Stomach (tissue), 9 donors: ENCODE results near the gene ZNF692. TPM values are rescaled to one million over a fixed set of nuclear protein-coding genes. Genes with fewer than 3 reads are reported as not detected.
"Not testable (repeated sequence)": the region's sequence is repeated elsewhere in the genome, so short reads cannot be mapped to it uniquely, and the experiment has no call there.

Experiments used
- DNase-seq, 2 donors: peaks; one replicate each; pipeline versions ENCODE4 v3.0.0 to v3.0.0-alpha.2; 2013 to 2019
- H3K27ac ChIP-seq, 5 donors: fragments of 200-600 bp in 4 of 5; sonication (generic) in 4 of 5; one replicate each; pipeline ENCODE4 v1.5.1; 2013 to 2019; ENCODE audit warnings: mild to moderate bottlenecking in 1 of 5, moderate library complexity in 1 of 5
- H3K27me3 ChIP-seq, 3 donors: fragments of 200-600 bp; sonication (generic); one replicate each; pipeline ENCODE4 v1.5.1; 2017 to 2019; ENCODE audit warnings: mixed run types in 1 of 3
- H3K36me3 ChIP-seq, 4 donors: fragments of 200-600 bp; sonication (generic); 1 replicate in 3 of 4; 2 replicates in 1 of 4; pipeline ENCODE4 v1.5.1; 2016 to 2019
- H3K4me1 ChIP-seq, 4 donors: fragments of 200-600 bp; sonication (generic); one replicate each; pipeline ENCODE4 v1.5.1; 2016 to 2019
- H3K4me3 ChIP-seq, 4 donors: fragments of 200-600 bp; sonication (generic) in 3 of 4; one replicate each; pipeline ENCODE4 v1.5.1; 2016 to 2019; ENCODE audit warnings: mild to moderate bottlenecking in 1 of 4
- H3K9me3 ChIP-seq, 4 donors: fragments of 200-600 bp; sonication (generic); one replicate each; pipeline ENCODE4 v1.5.1; 2016 to 2019
- EP300 ChIP-seq: sonication (generic); formaldehyde crosslinking; IDR thresholded peaks from one replicate; pipeline ENCODE4 v1.6.1; 2017; ENCODE audit warnings: antibody characterized with exemption
- POLR2A ChIP-seq, 4 donors: fragments of 450-650 bp; IDR thresholded peaks; one replicate each; pipeline ENCODE4 v1.6.1; 2016; ENCODE audit warnings: antibody characterized with exemption in 4 of 4, control low read depth in 2 of 4, mild to moderate bottlenecking in 1 of 4, moderate library complexity in 1 of 4
- POLR2AphosphoS5 ChIP-seq, 3 donors: sonication (generic); formaldehyde crosslinking; IDR thresholded peaks; one replicate each; pipeline ENCODE4 v1.6.1; 2016; ENCODE audit warnings: antibody characterized with exemption in 3 of 3
- whole genome bisulfite sequencing, 5 donors: extraction: QIAGEN DNeasy Blood & Tissue Kit in 3 of 5; methylation state at CpG; one replicate each; pipeline versions ENCODE4 v1.1.5 to v1.1.7; 2013 to 2018; 5-methylcytosine and 5-hydroxymethylcytosine counted together
- intact Hi-C: fragments of 100-400 bp; cut with DNase I; formaldehyde crosslinking; loops from one replicate; pipeline ENCODE4 v1.15.1; 2023; ENCODE audit warnings: low total_unique reads
- polyA plus RNA-seq, 3 donors: library from polyadenylated mRNA; stranded (reverse); fragments of 200-250 nt; gene quantifications; one replicate each; pipeline ENCODE4 v1.2.3, GENCODE V29; 2013
- total RNA-seq, 5 donors: library from RNA; depleted of rRNA; stranded (reverse); fragments of >200 nt; gene quantifications; one replicate each; pipeline versions ENCODE4 v1.1.0 to v1.2.3, GENCODE V29; 2014 to 2016
- TF ChIP-seq, protein P1 (sequence below), 7 experiments: fragments of 450-650 bp in 4 of 7; fragments of 200-600 bp in 3 of 7; sonication (generic) in 3 of 7; IDR thresholded peaks; one replicate each; pipeline ENCODE4 v1.5.1; 2016 to 2019; ENCODE audit warnings: antibody characterized with exemption in 7 of 7, control low read depth in 2 of 7, mild to moderate bottlenecking in 1 of 7
- donor health status: healthy with polysubstance abuse.
- donor health status: Bipolar disorder and iron deficiency.
- donor health status: healthy.

Gene ZNF692
- total and polyA plus RNA-seq, 8 donors: 8.4 to 120 (median 76.4) TPM

DNA sequence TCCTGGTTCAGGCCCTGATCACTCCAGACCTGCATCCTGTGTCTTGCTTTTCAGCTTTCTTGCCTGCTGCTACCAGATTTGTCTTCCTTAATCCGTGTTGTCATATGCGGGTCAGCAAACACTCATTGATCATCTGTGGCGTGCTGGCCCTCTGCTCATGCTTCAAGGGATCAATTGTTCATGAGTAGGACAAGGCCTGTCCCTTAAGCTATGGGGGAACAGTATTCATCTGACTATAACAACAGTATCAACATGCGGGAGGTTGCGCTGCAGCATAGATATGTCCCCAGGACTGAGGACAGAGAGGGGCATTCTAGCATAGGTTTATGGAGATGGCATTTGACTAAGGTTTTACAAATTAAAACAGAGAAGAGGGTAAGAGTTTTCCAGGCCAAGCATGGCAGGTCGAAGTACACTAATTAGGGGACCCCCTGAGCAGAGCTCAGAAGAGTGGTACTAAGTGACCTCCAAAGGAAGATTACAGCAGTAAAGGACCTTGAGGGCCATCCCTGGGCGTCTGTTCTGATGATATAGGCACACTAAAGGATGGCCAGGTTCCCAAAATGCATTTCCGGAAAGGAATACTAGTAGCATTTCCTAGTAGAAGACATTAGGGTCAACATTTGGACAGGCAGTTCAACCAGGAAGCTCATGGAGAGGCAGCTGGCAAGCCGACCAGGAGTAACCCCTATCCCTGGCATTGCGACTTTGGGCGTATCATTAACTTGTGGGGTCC lies 21.7 kb downstream of the ZNF692 start:
- Histone ChIP-seq H3K4me3 (peak overlapping the region; percentile 57 to 97 (median 78)), H3K27me3 (peaks cover 0 to 5% (median 0%) of the 10 kb centered on the region in 3 donors), H3K9me3 (no peaks in the 10 kb centered on the region), H3K27ac (peak overlapping the region; percentile 98 to 100 (median 100)), H3K36me3 (peaks cover 0 to 1% (median 0%) of the 10 kb centered on the region in 4 donors), H3K4me1 (peaks cover 26 to 43% (median 35%) of the 10 kb centered on the region in 4 donors)
- 49 to 50% (median 50%) methylated on average over 11 of the region's 11 CpGs for WGBS, 5 donors
- DNase-seq: peak in 1 of 2 donors; percentile 14
- intact Hi-C loops: no loop called here
- TF ChIP-seq, protein P1, sequence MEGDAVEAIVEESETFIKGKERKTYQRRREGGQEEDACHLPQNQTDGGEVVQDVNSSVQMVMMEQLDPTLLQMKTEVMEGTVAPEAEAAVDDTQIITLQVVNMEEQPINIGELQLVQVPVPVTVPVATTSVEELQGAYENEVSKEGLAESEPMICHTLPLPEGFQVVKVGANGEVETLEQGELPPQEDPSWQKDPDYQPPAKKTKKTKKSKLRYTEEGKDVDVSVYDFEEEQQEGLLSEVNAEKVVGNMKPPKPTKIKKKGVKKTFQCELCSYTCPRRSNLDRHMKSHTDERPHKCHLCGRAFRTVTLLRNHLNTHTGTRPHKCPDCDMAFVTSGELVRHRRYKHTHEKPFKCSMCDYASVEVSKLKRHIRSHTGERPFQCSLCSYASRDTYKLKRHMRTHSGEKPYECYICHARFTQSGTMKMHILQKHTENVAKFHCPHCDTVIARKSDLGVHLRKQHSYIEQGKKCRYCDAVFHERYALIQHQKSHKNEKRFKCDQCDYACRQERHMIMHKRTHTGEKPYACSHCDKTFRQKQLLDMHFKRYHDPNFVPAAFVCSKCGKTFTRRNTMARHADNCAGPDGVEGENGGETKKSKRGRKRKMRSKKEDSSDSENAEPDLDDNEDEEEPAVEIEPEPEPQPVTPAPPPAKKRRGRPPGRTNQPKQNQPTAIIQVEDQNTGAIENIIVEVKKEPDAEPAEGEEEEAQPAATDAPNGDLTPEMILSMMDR (IDR thresholded peaks at IDR 0.05): no peak
- TF ChIP-seq POLR2A (IDR thresholded peaks at IDR 0.05) (no peak), POLR2AphosphoS5 (IDR thresholded peaks at IDR 0.05) (no peak), EP300 (no peak)

DNA sequence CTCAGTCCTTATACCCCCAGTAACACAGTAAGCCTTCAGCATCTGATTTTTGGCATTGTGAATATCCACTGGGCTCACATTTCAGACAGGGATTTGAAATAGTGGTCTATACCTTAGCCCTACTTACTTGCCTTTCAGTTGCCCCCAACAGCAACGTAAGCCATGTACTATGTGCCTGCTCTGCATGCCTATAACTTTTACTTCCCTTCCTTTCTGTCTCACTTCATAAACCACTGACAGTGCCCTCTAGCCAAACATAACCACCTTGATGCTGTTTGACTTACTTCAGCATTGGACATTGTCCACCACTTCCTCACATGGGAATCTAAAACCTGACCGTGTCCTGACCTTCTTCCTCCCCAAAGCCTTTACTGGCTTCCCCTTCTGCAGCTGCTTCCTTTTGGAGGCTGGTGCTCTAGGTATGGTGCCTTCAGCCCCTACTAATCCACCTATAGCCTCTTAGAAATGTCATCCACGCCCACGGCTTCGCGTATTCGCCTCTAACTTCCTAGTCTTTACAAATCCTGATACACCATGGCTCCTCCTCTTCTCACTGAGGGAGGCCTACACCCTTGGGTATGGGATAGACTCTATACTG lies 24.4 kb downstream of the ZNF692 start:
- Histone ChIP-seq H3K36me3 (no peaks in the 10 kb centered on the region), H3K27ac (no peak overlapping the region), H3K4me1 (peaks cover 4 to 16% (median 12%) of the 10 kb centered on the region in 4 donors), H3K9me3 (no peaks in the 10 kb centered on the region), H3K27me3 (peaks cover 0 to 5% (median 0%) of the 10 kb centered on the region in 3 donors), H3K4me3 (no peak overlapping the region)
- WGBS, 5 donors: 57 to 72% (median 64%) methylated on average over 7 of the region's 7 CpGs
- no peak for TF ChIP-seq EP300
- TF ChIP-seq, protein P1 (IDR thresholded peaks at IDR 0.05): no peak
- no peak for TF ChIP-seq POLR2AphosphoS5 (IDR thresholded peaks at IDR 0.05)
- no peak for TF ChIP-seq POLR2A (IDR thresholded peaks at IDR 0.05)
- DNase-seq: peak in 1 of 2 donors; percentile 41
- intact Hi-C loops: no loop called here

DNA sequence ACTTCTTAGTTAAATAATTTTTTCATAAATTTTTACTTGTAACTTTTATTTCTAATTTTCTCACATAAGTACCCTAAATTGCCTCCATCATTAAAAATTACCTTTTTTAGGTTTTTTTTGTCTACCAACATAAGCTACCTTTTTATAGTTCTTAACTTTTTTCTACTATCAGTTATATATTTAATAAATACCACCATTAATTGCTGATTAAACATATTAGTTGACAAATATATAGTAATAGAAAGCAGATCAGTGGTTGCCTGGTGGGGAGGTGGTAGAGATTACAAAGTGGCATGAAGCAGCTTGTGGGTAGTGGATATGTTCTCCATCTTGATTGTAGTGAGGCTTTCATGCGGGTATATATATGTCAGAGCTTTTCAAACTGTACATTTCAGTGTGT lies 27.0 kb downstream of the ZNF692 start:
- WGBS, 5 donors: 89 to 97% (median 94%) methylated on average over 1 of the region's 1 CpG
- TF ChIP-seq, protein P1 (IDR thresholded peaks at IDR 0.05): no peak
- no peak for TF ChIP-seq POLR2AphosphoS5 (IDR thresholded peaks at IDR 0.05)
- TF ChIP-seq EP300: no peak
- TF ChIP-seq POLR2A (IDR thresholded peaks at IDR 0.05): no peak
- Histone ChIP-seq H3K36me3 (no peaks in the 10 kb centered on the region), H3K27me3 (peaks cover 0 to 5% (median 0%) of the 10 kb centered on the region in 3 donors), H3K9me3 (no peaks in the 10 kb centered on the region), H3K4me1 (peaks cover 3 to 8% (median 6%) of the 10 kb centered on the region in 4 donors), H3K27ac (no peak overlapping the region), H3K4me3 (no peak overlapping the region)
- DNase-seq: no peak
- intact Hi-C loops: no loop called here

DNA sequence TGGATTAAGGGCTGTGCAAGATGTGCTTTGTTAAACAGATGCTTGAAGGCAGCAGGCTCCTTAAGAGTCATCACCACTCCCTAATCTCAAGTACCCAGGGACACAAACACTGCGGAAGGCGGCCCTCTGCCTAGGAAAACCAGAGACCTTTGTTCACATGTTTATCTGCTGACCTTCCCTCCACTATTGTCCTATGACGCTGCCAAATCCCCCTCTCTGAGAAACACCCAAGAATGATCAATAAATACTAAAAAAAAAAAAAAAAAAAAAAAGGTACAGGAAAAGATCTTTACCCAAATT lies 28.2 kb downstream of the ZNF692 start:
- peaks cover 5 to 12% (median 7%) of the 10 kb centered on the region in 4 donors for H3K4me1 ChIP-seq
- H3K4me3 ChIP-seq, H3K27me3 ChIP-seq, DNase-seq, H3K36me3 ChIP-seq, intact Hi-C loops, H3K27ac ChIP-seq, H3K9me3 ChIP-seq: not testable (repeated sequence)
- 33 to 58% (median 48%) methylated on average over 1 to 3 of the region's 3 CpGs for WGBS, 5 donors

DNA sequence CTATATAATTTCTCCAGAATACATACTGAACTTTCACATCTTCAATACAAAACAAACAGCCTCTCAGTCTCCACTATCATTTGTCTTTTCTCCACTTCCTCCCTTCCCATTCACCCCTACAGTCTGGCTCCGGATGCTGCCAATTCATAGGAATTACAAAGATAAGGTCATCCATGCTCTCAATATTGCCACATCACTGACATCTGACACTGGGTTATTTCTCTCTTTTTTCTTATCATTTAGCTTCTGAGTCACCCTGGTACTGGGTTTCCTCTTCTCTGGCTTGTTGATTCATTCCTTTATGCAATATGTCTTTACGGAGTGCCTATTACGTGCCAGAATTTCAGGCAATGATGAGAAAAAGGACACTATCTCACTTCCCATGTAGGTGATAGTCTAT lies 30.0 kb downstream of the ZNF692 start:
- no peak for DNase-seq
- Histone ChIP-seq H3K9me3 (no peaks in the 10 kb centered on the region), H3K4me1 (peaks cover 19 to 27% (median 23%) of the 10 kb centered on the region in 4 donors), H3K4me3 (no peak overlapping the region), H3K36me3 (peaks cover 0 to 8% (median 2%) of the 10 kb centered on the region in 4 donors), H3K27me3 (no peaks in the 10 kb centered on the region), H3K27ac (no peak overlapping the region)
- intact Hi-C loops: no loop called here
- no peak for TF ChIP-seq POLR2AphosphoS5 (IDR thresholded peaks at IDR 0.05)
- TF ChIP-seq, protein P1 (IDR thresholded peaks at IDR 0.05): no peak
- TF ChIP-seq EP300: no peak
- no peak for TF ChIP-seq POLR2A (IDR thresholded peaks at IDR 0.05)
- 57 to 72% (median 63%) methylated on average over 3 of the region's 3 CpGs for WGBS, 5 donors
